ENCODE data around the gene OPTN. TPM values are rescaled to one million over a fixed set of nuclear protein-coding genes. Genes with fewer than 3 reads are reported as not detected.

OPTN gene
- total and polyA plus RNA-seq, 2 of the 8 experiments (the other 6 are each of a cell fraction or from before 2014, with no cell fraction given): 4.8 to 20.1 TPM

DNA sequence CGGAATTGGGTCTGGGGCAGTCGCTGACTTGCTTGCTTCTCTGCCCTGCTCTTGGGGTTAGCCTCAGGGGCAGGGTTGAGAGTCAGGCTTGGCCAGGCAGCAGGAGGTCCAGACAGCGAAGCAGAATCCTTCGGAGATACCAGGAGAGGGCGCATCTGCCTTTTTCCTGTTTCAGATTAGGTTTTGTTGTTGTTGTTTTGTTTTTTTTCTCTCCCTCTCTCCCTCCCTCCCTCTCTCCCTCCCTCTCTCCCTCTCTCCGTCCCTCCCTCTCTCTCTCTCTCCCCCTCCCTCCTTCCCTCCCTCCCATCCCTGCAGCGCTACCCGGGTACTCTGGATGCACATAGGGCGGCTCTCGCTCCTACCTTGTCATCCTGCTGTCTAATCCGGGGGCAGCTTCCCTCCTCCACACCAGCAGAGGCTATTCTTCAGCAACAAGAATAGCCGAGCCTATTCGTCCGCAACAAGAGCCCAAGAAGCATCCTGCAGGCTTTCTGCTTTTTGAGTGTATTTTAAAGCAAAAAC is 758 bp upstream of the OPTN start (continued):
- no peak for TF ChIP-seq TBP (IDR thresholded peaks at IDR 0.05; ENCODE audit: low read depth, low read length)
- no peak for TF ChIP-seq SIN3A (conservative IDR thresholded peaks at IDR 0.05 in 1 of 2, IDR thresholded peaks at IDR 0.05 in 1 of 2; ENCODE audit: low read depth in 1 of 2, low read length in 2 of 2)
- peak; percentile 63 for TF ChIP-seq ASH2L (IDR thresholded peaks at IDR 0.05; ENCODE audit: low read length)
- no peak for TF ChIP-seq TAF1 (IDR thresholded peaks at IDR 0.05; ENCODE audit: low read depth, low read length)
- TF ChIP-seq KDM5A (IDR thresholded peaks at IDR 0.05; ENCODE audit: low read length): no peak
- peak; percentile 50; the same call in 1 of the 2 replicates for TF ChIP-seq EGR1 (IDR thresholded peaks at IDR 0.05; ENCODE audit: borderline replicate concordance, low read depth, low read length)
- TF ChIP-seq ZNF274 (IDR thresholded peaks at IDR 0.05; ENCODE audit: borderline replicate concordance, extremely low read depth, low read length): no peak
- peak; percentile 55 to 70 (median 68) for TF ChIP-seq CTCF (IDR thresholded peaks at IDR 0.05; ENCODE audit: control extremely low read depth in 1 of 3, insufficient read depth in 1 of 3, low read depth in 1 of 3, low read length in 3 of 3)
- peak; percentile 86 for TF ChIP-seq SAP30 (IDR thresholded peaks at IDR 0.05; ENCODE audit: insufficient read depth, insufficient replicate concordance, low read length)
- TF ChIP-seq CREB1 (IDR thresholded peaks at IDR 0.05): no peak
- TF ChIP-seq, protein P1, sequence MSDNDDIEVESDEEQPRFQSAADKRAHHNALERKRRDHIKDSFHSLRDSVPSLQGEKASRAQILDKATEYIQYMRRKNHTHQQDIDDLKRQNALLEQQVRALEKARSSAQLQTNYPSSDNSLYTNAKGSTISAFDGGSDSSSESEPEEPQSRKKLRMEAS (IDR thresholded peaks at IDR 0.05): 0 out of 2 replicates have a peak, but pooled peaks have one; percentile 31
- no peak for TF ChIP-seq EP300 (IDR thresholded peaks at IDR 0.05; ENCODE audit: borderline replicate concordance in 1 of 2, low read depth in 2 of 2, low read length in 2 of 2)
- no peak for TF ChIP-seq MAFK (IDR thresholded peaks at IDR 0.05; ENCODE audit: low read depth, low read length)
- peak; percentile 10; the same call in 1 of the 2 replicates for TF ChIP-seq PHF8 (conservative IDR thresholded peaks at IDR 0.05; ENCODE audit: low read depth, low read length)
- TF ChIP-seq HDAC6 (IDR thresholded peaks at IDR 0.05; ENCODE audit: low read depth, low read length): no peak
- no peak for TF ChIP-seq EZH2 (IDR thresholded peaks at IDR 0.05; ENCODE audit: low read depth, low read length, severe bottlenecking)
- no peak for TF ChIP-seq ATF3 (IDR thresholded peaks at IDR 0.05; ENCODE audit: insufficient read depth, low read depth, low read length)
- no peak for TF ChIP-seq USF2 (IDR thresholded peaks at IDR 0.05; ENCODE audit: low read length)
- TF ChIP-seq RBBP5 (IDR thresholded peaks at IDR 0.05; ENCODE audit: borderline replicate concordance, low read depth, low read length): no peak; the same call in 1 of the 2 replicates
- TF ChIP-seq SP4 (IDR thresholded peaks at IDR 0.05; ENCODE audit: low read length): no peak

All from H1 (cell line).